ENCODE results near the gene CADM2.

Gene CADM2

DNA sequence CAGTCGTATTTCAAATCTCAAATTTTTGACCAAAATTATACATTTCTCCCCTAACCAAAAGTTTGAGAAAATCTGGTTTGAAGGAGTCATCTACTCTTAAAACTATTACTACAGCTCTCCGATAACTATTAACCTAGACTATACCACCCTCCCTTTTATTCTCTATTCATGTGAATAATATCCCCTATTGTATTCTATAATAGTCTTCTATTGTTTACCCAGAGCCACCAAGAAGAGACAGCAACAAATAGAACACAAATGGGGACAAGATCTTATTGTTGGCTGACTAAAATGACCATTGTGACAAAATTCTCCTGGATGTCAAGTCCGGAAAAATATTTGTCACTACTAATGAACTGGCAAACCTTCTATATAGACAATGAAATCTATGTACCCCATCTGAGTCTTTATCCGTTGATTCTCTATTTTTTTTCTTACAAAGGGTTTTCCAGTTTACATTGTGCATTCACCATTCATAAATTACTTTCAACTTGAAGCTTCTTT is 618.0 kb downstream of the CADM2 start:
- no peak for DNase-seq

DNA sequence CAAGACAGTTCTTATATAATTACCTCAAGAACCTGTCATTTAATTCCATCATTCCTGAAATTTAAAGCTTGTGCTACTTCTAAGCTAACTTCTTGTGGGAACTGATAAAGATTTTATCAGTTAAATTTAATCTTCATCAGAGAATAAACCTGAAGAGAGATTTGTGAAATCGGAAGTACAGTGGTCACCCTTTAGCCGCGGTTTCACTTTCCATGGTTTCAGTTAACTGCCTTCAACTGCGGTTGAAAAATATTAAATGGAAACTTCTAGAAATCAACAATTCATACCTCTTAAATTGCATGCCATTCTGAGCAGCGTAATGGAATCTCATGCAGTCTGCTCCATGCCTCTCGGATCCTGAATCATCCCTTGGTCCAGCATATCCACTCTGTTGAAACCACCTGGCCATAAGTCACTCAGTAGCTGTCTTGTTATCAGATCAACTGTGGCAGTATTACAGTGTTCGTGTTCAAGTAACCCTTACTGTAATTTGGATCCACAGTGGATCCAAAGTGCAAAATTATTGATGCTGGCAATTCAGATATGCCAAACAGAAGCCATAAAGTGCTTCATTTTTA is 626.1 kb downstream of the CADM2 start:
- no peak for DNase-seq

DNA sequence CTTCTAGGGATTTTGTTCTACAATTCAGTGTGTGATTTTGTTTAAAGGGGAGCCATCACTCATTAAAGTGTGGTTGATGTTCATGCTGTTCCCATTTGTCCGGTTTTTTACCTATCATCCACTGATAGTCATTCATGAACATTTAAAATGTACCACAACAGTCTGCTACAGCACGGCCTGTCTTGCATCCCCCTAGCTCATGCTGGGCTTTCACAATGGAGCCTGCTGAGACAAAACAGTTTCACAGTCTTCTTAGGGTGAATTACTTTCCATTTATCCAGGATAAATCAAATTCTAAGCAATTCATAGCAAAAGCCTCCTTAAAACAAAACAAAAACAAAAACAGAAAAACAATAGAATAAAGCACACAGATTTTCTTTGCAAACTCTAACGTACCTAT is 627.2 kb downstream of the CADM2 start:
- no peak for DNase-seq

DNA sequence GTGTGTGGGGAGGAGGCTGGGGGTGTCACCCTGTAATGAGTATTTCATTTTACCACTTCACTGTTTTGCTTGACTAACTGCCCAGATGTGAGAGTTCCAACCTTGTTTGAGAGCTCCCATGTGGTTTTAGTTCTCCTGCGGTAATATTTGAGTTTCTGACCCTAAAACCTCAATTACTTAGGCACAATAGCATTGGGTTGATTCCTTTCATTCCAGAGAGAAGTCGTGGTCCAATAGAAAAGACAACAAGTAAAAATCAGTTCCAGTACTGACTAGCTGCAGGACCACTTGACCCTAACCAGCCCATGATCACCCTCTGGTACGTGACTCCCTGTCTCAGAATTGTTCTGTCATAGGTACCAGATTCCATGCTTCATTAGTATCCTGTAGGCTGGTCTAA is 630.4 kb downstream of the CADM2 start:
- no peak for DNase-seq

DNA sequence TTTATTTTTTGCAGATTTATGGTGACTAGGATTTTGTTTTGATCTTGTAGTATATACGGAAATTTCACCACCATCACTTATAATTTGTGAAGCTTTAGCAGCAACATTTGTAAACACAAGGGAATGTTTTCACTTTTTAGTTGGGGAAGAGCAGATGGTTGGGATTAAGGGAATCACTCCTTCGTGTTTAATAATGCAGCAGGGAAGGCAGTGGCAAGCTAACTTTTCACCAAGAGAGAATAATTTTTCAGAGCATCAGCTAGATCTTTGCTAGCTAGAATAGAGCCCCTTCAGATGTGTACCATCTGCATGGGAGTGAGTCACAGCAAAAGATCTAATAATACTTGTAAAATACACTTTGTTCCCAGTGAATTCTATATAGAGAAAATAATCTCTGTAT is 632.7 kb downstream of the CADM2 start:
- DNase-seq = no peak

DNA sequence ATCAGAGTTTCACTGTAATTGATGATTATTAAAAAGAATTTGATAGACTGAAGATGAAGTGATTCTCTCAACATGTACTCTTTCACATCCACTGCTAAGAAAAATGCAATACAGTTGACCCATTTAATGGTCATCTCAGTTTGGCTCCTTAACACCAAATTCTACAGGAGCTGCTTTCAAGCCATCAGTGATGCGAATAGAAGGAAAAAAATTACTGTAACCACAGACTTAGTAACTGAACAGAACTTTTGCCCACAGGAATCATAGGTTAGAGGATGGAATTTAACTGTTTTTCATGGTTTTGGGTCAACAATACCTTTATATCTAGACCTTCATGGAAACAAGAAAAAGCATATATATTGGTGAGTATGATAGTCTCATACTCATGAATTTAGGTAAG is 633.5 kb downstream of the CADM2 start:
- no peak for DNase-seq

DNA sequence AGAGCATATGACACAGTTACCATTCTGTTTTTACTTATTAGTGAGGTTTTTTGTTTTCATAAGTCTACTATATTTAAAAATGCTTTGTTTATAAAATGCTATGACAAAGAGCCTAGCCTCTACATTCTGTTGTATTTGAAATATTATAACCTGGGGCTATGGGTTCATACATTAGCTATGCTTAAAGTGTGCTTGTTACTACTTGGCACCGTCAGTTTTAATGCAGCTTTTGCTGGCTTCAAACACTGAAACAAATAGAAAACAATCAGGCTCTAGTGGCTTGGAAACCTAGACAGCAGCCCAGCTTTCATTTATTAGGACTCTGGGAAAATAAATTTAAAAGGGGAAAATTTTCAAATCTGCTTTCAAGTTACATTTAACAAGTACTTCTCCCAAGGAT is 635.9 kb downstream of the CADM2 start:
- DNase-seq = no peak

DNA sequence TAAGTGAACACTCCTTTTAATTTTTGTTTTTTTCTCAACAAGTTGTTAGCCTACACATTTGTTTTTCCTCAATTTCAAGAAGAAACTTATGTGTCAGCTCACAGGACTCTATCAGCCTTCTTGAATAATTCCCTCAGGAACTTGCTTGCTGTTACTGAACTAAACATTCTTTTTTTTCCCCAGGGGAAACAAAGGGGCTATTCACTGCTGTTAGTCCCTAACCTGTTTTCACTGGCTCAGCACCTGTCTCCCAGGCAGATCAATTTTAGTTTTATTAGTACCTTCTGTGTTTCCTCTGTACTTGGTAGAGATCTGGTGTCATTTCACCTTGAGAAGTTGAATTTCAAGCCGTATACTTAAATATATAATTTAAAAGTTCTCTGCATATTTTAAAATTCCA is 644.6 kb downstream of the CADM2 start:
- DNase-seq = no peak

GRCh38 chr3:85604641-85605040 is 645.9 kb downstream of the CADM2 start:
- DNase-seq = no peak

- DNase-seq = no peak
Observed at GRCh38 chr3:85605066-85605465, 646.3 kb downstream of the CADM2 start.

GRCh38 chr3:85626662-85627061 is 667.9 kb downstream of the CADM2 start:
- no peak for DNase-seq

DNA sequence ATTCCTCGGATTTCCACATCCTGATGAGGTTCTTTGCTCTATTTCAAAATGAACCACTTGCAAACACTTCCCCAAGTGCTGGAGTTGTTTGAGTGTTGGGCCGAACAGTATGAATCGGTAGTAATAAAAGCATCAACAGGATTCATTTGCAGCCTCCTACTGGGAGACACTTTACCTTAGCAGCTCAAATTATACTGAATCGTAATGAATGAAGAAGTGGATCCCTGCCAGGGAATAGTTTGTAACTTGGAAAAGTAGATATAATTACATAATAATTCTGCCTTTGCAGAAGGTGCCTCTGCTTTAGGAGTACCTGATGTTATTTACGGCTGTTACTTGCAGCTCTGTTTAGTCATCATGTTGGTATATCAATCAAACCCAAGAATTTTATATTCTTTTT is 669.1 kb downstream of the CADM2 start:
- DNase-seq = no peak

DNA sequence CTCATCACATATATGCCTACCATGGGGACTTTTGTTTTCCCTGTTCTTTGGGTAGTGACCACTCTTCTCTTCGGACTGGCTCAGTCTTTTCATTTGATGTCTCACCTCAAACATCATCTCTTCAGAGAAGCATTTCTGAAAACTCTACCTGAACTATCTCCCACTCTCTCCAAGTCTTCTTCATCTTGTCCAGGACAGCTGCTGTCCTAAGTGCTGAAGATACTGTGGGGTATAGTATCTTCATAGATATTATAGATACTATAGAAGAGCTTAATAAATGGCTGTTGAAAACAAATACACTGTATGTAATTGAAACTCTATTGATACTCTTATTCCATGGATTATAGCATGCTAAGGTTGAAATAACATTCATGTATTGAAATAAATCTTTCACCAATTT is 672.3 kb downstream of the CADM2 start:
- no peak for DNase-seq

DNA sequence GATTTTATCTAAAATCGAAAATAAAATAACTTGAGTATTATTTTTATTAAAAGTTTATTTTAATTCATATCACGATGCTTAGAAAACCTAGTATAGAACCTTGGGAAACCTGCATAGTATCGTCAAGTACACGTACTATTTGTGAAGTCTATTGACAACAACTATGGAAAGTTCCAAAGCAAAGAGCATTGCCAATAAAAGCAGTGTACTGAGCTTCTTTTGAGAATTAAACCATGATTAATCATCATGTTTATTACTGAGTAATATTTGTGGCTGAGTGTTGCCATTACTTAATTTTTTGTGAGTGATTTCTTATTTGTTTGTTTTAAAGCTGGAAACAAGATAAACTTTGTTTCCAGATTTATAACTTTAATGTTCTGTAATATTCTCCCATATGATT is 674.1 kb downstream of the CADM2 start:
- DNase-seq = no peak

DNA sequence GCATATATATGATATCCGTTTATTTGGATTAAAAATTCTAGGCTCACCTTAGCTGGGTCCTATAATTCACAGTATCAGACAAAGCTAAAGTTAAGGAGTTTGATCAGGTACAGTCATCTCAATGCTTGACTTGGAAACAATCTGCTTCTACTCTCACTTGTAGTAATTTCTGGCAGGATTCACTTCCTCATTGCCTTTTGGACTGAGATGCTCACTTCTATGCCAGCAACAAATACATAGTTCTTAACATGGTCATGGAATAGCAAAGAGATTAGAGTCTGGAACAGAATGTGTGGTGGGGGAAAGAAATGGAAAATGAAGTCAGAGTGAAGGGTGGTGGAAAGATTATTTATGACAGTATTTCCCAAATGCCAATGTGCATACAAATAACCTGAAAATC is 693.6 kb downstream of the CADM2 start:
- DNase-seq = no peak

- no peak for DNase-seq
Observed at GRCh38 chr3:85660451-85660850, 701.7 kb downstream of the CADM2 start.

DNA sequence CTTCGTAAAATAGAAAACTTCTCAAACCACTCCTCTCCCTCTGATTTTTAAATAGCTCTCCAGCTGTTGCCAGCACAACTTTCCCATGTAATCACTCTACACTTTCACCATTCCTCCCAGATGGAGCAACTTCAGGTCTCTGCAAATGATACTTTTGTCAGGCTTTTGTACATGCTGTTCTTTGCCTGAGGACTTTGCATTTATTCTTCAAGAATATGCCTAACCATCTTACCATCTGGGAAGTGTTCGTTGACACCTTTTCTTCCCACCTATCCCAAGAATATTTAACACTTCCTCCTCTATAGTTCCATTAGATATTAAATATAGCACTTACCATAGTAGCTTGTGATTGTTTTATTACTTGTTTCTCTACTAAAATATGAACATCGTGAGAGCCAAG is 703.7 kb downstream of the CADM2 start:
- no peak for DNase-seq

GRCh38 chr3:85667744-85668143 is 709.0 kb downstream of the CADM2 start:
- DNase-seq = no peak

DNA sequence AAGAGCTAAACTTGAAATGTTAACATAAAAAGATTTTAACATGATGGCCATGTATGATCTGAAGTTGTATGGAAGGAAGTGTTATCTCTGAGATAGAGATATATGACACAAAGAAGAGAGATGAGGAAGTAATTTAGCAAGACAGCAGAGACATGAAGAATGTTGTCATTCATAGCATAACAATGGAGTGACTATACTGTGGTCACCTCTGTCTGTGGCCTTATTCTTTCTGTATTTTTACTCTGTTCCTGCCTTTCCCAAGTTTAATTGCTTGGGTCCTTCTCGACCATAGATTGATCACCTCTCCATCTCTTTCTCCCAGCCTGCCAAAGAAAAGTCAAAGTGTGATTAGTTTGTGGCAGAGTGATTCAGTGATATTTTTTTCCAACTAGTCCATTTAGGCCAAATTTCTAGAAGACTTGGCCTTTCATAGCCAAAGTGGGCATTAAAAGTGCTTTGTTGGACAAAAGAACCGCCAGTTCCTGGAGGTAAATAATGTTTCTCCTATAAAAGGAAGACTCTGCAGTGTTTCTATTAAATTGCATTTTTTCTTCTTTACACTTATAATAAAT is 711.9 kb downstream of the CADM2 start:
- DNase-seq = no peak

DNA sequence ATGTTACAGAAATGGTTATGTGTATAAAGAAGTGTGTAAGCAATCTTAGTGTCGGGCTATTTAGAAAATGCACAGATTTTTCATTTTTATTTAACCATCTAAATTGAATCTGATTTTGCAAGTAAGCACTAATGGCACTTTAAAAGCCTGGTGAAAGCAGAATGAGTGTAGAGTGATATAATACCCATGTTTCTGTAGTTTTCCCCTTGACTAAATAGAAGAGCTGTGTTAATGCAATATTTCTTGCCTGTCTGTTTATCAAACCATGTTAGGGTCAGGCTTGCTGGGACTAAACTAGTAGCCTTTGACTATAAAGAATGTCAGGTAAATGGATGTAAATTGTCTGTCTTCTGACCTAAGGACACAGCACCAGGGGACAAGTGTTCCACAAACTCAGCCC is 714.0 kb downstream of the CADM2 start:
- no peak for DNase-seq

DNA sequence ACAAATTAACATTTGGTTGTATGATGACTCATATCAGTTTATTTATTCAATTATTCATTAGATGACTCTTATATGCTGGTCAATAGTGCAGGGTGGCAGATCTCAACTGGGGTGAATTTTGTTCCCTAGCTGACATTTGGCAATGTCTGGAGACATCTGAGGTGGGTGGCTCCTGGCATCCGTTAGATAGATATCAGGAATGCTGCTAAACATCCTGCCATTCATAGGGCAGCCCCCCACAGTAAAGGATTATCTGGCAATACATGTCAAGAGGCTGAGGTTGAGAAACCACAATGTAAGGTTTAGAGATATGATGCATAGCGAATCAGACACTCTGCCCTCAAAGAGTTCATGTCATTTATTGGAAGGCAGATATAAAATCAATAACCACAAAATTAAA is 719.9 kb downstream of the CADM2 start:
- no peak for DNase-seq

GRCh38 chr3:85681906-85682305 is 723.1 kb downstream of the CADM2 start:
- no peak for DNase-seq

DNA sequence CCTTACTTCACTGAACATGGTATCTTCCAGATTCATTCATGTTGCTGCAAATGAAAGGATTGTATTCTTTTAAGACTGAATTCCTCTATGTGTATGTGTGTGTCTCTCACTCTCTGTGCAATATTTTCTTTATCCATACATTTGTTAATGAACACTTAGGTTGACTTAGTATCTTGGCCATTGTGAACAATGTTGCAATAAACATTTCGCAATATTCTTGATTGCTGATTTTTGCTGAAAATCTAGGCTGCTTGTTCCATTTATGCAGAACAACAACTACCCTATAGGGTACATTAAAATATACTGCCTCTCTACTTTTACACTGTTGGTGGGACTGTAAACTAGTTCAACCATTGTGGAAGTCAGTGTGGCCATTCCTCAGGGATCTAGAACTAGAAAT is 732.4 kb downstream of the CADM2 start:
- no peak for DNase-seq

DNA sequence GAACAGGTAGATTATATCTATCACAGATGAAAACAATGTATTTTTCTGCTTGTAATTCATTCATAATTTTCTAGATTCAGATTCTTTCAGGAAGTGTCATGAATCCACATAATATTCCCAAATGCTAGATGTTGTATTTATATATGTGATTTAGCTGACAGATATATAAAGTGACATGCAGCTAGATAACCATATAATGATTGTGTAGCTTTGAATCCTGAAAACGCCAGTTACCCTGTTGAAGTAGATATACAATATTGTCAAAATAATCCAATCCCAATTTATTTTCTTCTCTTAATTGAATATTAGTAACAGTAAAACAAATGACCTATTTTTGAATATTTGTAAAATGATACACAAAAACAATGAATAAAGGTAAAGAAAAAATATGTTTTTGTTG is 738.4 kb downstream of the CADM2 start:
- DNase-seq = no peak

- DNase-seq = no peak
Observed at GRCh38 chr3:85706130-85706529, 747.3 kb downstream of the CADM2 start.
